AG08395 (cell line): ENCODE results near the gene GPRIN2.
"Not testable (repeated sequence)": the region's sequence is repeated elsewhere in the genome, so short reads cannot be mapped to it uniquely, and the experiment has no call there.

ENCODE experiments used
- DNase-seq: peaks from one replicate; pipeline ENCODE4 v3.0.0; 2012; ENCODE audit warnings: mixed read lengths, low spot score

Gene GPRIN2

DNA sequence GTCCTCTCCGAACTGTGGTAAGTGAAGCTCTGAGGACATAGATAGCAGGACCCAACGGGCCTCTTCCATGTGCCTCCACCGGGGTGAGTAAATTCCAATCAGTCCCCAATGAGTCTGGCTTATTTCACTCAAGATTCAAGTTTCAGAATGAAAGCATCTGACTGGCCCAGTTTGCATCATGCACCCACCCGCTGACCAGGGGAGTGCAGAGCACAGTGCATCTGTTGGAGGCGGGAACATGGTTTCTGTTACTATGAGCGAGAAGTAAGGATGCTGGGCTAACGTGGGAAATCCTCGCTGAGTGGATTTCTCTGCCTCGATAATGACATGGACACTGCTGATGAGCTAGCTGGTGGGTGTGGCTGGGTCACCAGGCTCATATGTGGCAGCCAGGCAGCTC lies 10.7 kb upstream of the GPRIN2 start:
- DNase-seq: not testable (repeated sequence)

DNA sequence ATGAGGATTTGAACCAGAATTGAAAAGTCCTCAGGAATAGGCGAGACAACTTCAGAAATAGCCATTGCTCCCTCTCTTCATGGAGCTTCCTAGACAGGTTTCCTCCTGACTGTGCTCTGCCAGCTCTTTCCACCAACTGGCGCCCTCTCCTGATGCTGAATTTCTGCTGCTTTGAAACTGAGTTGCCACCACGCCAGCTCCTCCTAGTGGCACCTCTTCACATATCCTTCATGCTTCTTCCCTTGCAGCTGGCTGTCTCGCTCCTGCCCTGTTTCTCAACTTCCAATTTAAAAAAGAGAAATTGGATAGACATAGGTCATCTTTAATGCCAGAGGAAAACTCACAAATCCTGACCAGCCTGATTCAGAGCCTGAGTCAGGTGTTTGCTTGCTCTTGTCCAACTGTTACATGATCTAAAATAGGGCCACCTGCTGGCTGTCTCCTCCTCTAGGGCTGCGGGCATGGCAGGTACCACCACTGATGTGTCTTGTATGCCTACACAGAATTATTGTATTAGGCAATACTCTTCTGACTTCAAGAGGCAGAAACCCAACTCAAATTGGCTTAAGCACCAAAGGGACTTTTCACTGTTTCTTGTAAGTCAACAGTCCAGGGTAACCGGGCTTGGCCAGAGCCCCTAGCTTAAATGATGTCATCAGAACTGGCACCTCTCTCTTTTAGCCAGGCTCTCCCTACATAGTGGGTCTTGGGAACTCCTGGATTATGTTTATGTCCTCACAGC lies 9.3 kb upstream of the GPRIN2 start:
- DNase-seq: peak; percentile 47

DNA sequence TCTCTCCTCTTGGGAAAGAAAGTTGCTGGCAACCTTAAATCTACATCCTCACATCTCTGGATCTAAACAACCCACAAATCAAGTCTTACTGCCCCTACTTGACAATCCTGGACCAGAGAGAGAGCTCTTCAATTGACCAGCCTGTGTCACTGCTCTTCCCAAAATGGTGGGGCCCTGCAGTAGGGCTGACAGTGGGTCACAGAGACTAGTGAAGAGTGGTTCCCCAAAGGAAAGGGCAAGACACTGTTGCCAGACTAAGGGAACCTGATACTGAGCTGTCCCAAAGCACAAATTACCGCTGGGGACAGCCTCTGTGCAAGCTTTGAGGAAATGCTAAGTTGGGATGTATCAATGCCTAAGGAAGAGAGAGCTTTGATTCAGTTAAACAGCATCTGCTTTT lies 4.5 kb upstream of the GPRIN2 start:
- no peak for DNase-seq

DNA sequence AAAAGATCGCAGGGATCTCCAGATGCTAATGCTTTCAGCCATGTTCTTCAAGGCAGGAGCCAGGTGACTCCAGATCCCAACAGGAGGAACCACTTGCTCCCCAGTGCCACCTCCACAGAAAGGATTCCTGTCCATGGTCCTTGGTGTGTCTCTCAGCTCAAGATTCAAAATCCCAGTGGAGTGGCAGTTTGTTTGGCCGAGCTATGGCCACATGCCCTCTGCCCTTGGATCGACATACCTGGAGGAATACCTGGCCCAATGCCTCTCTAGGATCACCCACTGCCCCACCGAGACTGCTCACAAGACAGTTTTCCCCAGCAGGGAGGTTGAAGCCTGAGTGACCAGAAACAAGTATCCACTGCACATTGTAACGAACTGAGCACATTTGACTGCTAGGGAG lies 3.9 kb upstream of the GPRIN2 start:
- DNase-seq: no peak

DNA sequence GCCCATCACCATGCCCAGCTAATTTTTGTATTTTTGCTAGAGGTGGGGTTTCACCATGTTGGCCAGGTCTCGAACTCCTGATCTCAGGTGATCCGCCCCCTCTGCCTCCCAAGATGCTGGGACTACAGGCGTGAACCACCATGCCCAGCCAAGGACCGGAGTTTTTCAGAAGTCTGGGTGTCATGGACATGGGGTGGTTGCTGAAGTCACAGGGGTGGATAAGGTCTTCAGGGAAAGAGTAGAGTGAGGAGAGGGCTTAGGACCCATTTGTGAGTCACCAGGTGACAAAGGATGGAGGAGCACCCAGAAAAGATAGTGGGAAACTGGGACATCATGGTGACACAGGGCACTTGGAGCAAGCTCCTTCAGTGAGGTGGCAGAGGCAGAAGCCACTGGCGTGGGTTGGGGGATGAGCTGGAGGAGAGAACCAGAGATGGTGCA lies 2.8 kb upstream of the GPRIN2 start:
- no peak for DNase-seq

DNA sequence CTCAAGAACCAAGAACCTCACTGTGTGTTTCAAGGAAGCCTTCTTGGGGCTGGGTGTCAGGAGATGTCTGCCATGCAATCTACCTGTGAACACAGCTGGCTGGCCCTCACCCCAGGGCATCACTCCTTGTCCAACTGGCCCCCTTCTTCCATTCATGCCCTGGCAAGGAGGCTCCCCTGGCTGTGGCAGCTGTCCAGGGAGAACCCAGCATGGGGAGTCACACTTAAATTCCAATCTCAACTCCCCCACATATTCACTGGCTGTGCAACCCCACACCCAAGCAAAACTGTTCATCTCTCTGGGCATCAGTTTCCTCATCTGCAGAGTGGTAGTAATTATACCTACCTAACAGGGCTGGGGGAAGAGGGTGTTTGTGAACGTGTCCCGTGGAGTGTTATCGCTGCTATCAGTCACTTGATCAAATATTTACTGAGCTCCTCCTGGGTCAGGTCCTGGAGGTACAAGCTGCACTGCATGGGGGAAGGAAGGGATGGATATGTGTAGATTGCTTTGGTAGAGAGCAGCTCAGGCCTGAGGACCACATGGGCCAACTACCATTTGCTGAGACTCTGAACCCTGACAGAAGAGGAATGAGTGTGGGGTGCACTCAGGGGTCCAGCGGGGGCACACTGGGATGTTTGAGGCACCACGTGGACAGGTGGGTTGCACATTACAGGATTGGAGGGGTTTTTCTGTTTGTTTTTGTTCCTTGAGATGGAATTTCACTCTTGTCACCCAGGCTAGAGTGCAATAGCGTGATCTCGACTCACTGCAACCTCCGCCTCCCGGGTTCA lies 2.1 kb upstream of the GPRIN2 start:
- DNase-seq: no peak

DNA sequence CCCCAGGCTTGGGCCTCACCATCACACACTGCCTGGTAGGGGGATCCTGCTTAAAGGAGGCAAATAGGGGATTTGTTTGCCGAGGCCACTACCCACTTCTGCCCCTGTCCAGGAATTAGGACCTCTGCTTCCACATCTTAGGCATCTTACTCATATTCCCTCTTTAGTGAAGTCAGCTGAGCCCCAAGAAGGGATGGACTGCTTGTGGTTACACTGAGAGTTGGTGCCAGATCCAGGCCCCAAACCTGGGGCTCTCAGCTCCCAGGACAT lies 1.6 kb upstream of the GPRIN2 start:
- DNase-seq: no peak

DNA sequence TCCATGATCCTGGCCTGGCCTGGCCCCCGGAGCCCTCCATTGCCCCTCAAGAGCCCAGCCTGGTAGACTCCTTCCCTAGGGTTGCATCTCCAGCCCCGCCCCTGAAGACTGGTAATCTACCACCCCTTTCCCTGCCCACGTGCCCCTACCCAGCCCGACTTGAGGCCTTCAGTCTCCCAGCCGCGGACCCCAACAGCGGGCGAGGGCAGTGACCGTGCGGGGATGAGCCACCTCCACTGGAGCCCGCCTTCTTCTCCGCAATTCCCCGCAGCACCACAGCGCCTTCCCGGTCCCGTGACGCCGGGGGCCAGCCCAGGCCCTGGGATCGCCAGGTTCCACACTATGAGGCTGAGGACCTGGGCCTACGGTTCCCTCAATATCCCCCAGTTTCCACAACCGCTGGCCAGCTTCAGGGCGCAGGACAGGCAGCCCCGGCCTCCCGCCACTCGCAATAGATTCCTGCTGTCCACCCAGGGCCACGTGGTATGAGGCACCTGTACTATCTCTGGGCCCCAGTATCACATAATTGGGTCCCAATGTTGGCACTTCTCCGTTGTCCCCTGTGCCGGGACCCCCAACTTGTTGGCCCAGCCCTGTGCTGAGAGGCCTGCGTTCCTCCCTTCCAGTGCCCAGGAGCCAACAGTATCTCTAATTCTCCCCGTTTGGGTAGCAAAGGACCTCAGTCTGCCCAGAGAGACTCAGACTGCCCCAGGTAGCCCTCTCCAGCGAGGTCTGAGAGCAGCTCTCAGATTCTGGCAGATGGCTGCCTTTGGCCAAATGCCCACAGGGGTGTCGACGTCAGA lies 1.1 kb upstream of the GPRIN2 start:
- DNase-seq: no peak

DNA sequence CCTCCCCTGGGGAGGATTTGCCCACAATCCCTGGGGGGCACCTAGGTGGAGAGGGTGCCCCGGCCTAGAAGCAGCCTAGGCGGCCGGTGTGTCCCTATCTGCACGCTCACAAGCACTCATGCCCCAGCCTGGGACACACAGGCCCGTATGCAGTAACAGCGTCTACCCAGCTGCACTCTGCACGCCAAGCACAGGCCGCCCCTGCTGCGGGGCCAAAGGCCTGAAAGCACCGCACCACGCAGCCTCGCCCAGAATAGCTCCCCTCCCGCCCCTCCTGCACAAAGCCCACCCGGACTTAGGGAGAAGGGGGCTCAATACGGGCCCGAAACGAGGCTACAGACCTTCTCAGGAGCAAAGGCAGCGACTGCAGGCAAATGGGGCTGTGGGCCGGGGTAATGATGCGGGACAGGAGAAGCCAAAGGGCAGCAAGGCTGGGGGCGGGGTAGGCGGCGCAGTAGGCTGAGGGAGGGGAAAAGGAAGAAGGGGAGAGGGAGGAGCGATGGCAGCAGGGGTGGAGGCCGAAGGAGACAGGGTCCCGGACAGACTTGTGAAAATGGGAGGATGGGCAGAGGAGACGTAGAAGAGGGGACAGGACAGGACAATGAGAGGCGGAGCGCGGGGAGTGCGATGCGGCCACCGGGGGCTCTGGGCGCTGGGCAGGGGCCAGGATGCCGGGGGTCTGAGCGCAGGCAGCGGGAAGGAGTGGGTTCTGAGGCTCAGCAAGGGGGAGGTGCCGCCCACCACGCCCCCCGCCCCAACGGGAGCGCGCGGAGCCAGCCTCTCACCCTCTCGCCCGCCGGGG lies 544 bp downstream of the GPRIN2 start:
- no peak for DNase-seq

DNA sequence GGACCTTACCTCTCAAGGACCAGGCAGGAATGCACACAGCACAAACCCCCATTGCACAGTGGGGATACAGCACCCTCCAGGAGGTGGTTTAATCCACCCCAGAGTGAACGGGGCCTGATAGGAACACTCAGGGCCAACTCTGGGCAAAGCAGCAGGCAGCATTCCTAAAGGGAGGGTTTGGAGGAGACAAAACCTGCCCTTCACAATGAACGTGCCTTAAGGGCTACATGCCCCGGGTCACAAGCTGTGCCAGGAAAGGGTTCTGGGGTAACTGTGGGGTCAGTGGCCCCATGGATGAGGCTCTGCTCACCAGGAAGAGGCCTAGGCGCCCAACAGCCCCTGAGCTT lies 1.1 kb downstream of the GPRIN2 start:
- no peak for DNase-seq

DNA sequence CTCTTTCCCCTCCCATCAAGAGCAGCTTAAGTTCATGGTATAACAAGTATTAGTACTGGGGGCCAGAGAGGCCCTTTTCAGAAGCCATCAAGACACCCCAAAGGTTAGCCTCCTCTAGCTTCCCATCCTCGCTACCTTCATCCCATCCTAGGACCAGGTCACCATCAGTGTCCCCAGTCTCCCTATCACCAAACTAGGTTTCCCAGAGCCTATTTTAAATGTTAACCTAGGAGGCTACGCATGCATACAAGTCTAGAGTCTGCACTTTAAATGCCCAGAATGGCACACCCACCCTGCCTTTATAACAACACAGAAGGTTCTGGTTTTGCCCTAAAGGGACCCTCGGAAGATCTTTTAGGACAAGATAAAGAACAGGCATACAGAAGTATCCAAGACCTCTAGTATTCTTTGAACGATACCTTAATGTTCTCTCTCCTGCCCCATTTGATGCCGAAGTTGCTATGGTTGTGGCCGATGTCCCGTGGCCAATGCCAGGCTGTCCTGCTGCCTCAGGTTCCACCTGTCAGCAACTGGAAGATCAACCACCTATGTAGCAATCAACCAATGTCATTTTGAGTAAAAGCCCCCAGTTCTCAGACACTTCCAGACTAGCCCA lies 2.2 kb downstream of the GPRIN2 start:
- DNase-seq: no peak

DNA sequence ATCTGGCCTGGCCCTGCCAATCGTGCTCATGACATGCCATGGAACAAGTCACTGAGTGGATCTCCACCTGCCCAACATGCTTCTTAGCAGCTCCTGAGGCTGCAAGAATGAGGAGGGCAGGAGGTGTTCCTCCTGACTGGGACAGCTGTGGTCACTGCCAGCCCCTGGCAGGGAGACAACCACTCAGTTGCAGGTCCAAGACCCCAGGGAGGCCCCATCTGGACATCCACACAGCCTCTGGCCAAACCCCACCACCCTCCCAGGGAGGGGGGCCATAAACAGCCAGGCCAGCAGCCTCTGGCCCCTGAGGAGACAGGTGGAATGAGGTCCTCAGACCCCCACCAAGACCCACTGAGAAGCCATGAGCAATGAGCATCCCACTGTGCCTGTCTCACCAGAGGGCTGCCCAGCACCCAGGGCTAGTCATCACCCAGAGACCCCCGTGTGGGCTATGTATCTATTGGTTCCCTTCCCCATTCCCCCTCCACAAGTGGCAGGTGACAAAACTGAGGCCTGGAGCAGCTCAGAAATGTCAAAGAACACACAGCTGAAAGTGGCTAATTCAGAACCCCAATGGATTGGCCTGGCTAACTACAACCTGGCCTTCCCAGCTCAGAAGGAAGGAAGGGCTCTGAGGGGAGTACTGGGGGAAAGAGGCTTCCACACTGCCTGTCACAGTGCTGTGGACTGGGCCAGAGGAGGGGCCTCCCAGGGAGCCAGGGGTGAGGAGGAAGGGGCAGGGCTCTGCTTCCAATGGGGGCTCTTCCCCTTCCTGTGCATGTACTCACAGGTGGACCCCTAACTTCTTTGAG lies 3.0 kb downstream of the GPRIN2 start:
- DNase-seq: no peak

DNA sequence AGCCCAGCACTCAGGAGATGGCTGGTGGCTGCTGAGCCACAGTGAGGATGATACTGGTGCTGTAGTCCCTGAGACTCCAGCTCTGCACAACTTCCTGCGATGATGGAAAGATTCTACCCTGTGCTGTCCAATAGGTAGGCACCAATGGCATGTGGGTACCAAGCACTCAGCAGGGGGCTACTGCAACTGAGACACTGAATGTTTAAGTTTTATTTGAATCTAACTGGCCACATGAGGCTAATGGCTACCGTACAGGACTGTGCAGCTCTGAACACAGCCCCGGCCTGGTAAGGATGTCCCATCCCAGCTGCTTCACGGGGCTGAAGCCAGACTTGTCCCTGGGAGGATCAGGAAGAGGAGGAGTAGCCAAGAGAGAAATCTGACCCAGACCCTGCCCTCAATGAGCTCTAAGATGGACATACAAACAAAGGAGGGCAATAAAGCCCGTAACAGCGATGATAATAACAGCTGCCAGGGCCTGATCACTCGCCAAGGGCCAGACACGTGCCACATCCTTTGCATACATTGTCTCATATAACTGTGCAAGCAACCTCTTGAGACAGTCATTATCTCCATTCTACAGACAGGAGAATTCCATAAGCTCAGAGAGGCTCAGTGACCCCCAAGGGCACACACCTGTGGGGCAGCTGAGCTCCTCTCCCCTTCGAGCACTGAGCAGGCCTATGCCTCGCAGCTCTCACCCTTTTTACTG lies 3.8 kb downstream of the GPRIN2 start:
- DNase-seq: no peak

DNA sequence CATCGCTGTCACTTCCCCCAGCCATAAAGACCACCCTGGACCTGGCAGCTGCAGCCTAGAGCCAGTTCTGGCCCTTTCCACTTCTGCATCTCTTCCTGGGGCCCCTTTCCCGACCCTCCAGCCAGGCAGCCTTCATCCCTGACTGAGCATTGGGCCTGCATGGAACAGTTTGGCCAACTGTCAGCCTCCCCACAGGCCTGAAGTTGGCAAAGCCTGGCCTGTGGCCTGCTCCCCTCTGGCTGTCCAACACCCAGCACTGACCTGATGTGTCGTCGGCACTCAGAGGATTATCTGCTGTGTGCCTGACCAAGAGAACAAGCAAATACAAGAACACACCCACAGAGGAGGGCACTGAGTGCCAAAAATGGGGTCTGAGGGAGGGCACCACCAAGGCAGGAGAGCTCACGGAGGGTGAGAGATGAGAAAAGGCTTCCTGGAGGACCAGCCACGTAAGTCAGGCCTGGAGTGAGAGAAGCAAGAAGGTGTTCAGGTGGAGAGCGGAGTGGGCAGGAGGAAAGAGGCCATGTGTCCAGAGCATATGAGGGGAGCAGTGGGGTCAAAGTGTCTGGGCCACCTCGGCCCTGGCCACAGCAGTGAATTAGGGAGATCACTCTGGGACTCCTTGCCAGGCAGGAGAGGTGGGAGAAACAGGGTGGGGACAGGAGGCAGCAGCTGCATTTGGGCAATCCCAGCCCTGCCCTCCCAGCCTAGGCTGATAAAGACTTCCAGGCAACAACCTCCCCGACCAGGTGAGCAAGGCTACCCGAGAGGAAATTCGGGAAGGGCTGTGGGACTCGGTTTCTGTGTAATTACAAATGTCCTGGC lies 4.5 kb downstream of the GPRIN2 start:
- DNase-seq: no peak

DNA sequence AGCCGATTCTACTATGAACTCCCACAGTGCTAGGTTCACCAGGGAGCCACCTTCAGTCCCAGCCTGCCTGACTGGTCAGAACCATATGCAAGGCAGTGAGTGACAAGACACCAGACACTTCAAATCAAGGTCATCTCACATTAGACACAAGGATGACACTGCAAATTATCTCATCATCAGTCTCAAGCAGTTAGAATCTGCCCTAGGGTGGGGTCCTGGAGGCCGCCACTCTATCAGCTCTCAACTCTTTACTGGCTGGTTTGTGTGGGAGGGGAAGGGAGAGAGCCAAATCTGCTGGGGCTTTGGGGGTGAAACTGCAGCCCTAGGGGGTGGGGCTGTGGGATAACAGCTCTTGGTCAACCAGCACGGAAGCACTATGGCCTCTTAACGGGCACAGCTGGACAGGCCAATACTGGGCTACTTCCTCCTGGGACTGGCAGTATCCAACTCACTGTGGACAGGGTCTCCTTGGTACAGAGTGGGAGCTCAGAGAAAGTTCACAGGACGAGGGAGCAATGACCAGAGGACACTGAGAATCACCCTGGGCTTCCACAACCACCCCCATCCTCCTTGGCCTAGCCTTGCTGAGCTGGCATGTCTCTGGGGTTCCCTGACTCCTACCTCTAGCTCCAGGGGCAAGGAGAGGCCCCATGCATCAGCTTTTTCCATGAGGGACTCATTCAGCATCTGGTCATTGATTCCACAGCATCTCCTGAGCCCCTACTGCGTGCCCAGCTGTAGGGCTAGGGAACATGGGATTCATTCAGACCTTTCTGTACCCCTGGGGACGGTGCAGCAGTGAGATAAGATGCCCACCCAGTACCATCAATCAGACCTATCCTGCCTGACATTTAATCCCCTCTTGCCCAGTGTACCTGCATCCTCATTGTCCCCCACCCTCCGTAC lies 5.4 kb downstream of the GPRIN2 start:
- no peak for DNase-seq

DNA sequence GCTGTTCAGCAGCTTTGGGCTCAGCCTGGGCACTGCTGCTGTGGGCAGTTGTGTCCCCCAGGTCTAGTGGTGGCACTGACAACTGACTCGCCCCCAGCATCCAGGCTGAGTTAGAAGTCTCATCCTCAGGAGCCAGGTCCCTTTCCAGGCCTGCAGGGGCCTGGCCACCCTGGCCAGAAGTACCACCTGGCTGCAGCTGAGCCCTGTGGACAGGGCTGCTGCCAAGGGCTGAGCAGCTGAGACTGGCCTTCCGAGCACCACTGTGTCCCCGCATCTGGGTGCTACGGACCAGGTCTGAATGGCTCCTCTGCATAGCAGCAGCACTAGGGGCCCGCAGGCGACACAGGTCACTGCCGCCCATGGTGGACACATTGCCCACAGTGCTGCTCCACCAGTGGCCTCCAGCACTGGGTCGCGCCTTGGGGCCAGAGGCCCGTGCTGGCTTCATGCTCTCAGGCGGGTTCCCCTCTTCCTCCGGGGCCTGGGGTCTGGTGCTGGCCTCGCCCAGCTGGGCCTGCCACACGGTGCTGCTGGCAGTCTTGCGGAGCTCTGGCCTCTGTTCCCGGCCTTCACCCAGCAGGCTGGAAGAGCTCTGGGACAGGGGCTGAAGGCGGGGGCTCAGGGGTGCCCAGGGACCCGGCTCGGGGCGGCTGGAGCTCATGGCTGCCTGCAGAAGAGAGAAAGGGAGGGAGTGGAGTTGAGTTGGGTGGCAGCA lies 6.2 kb downstream of the GPRIN2 start:
- no peak for DNase-seq

DNA sequence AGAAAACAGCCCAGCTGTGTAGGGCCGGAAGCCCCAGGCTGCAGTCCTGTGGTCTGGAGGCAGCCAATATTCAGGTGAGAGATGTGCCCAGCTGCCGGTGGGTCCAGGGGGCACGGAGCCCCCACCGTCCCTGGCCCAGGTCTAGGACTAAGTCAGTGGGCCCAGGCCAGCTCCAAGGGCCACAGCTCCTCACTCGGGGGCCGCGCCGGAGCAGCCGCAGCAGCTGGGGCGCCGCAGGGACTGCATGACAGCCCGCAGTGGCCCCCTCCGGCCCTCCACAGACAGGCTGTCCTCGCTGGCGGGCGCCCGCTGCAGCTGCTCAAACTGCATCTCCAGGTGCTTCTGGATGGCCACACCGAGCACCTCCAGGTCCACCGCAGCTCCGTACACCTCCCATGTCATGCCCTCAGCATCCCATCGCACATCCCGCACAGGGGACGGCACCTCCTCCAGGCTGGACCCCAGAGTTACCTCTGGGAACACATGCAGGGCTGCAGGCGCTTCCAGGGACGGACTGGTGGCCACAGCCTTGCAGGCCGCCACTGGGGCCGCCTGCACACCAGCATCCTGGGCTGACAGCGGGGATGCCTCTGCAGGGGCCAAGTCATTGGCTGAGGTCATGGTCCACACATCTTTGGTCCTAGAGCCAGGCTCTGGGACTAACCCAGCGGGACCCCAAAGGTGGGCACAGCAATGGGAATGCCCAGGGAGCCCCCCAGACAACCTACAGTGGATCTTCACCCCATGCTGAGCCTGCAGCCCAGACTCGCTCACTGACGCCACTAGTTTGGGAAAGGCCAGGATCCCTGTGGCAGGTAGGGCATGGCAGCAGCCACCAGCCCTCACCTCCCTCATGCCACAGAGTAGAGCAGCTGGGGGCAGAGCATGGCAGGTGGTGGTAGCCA lies 7.0 kb downstream of the GPRIN2 start:
- no peak for DNase-seq
